ENCODE results near the gene GARIN5B.

GARIN5B gene

DNA sequence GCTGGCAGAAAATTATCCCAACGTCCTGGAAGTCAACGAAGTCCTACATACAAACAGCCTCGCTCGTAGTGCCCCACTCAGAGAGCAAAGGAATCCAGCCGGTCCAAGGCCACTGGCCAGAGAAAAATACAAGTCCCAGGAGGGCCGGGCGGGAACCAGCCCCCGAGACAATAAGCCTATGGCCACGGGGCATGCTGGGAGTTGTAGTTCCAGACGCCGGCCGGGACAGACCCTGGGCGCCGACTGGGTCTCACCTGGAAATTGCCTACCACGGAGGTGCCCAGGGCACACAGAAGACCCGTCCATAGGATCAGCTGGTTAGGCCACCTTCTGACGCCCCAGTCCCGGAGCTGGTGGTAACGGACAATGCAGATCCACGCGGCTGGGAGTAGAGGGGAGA is 43.3 kb downstream of the GARIN5B start:
- DNase-seq: no peak

DNA sequence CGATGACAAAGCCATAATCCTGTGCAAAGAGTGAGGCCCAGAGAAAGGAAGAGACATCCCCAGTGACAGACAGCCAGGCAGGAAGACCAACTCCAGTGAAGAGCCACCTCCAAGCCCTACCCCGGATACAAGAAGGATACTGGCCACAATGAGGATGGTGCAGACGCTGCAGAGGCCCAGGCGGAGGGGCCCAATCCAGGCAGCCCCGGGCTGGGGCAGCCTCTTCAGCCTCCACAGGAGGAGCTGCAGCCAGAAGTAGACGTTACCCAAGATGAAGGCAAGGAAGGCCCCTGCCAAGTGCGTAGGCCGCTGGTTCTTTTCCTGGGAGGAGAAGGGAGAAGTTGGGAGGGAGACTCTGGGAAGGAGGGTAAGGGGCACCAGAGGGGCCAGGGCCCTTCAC is 46.4 kb downstream of the GARIN5B start:
- DNase-seq: no peak

DNA sequence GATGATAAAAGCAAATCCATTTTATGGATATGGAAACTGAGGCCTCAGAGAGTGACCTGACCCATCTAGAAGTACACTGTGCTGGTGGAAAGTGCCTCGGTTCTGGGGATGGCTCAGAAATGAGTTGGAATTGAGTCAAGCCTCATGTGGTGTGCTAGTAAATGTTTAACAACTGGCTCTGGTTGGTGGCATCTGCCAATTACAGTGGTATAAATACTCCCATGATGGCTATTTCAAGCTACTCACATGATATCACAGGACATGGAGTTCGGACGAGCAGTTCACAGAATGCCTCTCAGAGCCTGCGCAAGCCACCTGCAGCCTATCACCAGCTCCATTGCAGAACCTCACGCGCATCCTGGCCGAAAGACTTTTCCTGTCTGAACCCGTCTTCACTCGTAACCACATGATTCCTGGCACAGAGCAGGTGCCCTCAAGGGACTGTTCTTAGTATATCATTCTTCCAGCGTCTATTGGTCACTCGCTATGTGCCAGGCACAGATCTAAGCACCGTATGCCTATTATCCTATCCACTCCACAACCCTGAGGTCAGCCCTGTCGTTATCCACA is 47.0 kb downstream of the GARIN5B start:
- no peak for DNase-seq

DNA sequence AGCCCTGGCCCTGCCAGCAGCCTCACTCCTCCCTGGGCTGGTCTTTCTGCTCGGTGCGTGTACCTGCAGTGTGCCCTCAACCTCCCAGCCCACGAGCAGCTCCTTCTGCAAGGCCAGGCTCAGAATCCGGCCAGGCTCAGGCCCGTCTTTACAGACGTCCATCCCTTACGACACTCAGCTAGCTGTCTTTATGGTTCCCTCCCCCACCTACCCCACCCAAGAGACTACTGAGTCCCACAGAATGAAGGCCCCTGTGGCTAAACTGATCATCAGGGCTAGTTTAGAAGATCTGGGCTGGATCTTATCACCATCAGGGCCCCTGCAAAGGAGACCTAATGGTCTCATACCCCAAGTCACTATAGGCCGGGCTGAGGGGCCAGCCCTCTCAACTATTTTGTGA is 48.7 kb downstream of the GARIN5B start:
- no peak for DNase-seq

DNA sequence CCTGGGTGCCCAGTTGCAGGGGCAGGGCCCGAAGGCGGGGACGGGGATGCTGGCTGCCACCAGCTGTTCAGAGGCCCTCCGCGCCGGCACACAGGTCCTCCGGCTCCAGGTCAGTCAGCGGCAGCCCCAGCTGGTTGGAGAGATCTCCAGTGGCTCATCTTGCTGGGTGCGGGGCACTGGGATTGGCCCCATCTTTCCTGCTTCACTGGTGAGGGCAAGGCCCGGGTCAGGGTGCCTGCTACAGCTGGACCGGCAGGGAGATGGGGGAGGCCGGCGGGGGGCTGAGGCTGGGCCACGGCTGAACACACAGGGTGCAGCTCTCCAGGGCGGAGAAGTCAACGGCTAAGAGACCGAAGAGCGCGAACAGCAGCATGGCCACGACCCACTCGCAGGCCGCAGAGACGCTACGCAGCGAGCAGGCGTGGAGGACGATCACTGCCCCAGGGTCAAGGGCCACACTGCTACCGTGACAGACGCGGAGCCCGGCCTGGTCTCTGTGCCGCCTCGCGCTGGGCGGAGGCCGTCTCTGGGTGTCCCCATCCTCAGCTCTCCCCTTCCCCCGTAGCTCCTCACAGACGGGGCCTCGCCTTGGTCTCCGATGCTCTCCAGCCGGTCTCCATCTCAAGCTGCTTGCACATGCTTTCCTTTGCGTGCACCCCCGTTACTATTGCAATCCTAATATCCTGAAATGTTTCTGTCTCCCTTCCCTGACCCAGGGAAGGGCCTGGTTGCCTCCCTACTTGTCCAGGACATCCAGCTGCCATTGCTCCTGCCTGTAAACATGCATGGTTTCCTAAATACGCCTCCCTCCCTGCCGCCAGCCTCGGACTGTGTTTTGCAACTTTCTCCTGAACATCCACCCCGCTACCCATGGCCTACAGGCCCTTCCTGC is 50.2 kb downstream of the GARIN5B start:
- no peak for DNase-seq

DNA sequence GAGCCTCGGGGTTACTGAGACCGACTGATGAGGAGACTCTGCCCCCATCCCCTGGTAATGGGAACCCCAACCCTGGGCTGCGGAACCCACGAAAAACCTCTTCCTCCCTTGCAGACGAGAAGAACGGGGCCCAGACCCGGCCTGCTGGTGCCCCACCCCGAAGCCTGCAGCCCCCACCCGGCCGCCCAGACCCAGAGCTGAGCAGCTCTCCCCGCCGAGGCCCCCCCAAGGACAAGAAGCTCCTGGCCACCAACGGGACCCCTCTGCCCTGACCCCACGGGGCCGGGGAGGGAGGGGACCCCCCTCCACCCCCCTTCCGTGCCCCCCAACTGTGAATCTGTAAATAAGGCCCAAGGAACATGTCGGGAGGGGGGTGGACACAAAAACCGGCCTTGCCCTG is 51.3 kb downstream of the GARIN5B start:
- DNase-seq: no peak

DNA sequence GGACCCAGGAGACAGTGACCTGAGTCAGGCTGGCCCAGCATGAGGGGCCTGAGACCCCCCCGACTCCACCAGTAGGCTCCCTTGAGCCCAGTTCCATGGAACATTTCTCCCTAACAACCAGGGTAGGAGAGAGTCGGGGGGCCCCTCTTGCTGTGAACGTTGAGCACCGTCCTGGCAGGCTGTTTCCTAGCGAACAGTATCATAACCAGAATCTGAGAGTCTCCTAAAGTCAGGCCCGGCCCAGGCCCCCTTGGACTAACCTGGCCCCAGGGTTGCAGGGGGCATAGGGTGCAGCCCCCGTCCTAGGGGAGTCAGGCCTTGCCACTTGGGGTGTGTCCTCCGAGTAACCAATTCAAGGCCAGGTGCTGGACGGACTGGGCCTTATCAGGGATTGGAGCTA is 51.7 kb downstream of the GARIN5B start:
- no peak for DNase-seq

DNA sequence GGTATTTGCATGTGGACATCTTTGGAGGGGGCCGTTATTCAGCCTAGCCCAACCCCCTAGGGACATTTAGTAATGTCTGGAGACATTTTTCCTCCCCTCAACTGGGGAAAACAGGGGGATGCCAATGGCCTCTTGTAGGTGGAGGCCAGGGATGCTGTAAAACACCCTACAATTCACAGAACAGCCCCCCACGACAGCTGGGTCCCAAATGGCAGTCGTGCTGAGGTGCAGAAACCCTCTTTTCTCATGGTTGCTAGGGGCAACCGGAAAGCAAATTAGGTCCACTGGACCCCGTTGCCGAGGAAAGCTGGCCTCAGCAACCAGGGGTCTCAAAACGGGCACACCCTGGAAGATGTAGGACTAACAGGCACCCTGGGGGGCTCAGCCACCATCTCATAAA is 52.6 kb downstream of the GARIN5B start:
- DNase-seq: no peak

DNA sequence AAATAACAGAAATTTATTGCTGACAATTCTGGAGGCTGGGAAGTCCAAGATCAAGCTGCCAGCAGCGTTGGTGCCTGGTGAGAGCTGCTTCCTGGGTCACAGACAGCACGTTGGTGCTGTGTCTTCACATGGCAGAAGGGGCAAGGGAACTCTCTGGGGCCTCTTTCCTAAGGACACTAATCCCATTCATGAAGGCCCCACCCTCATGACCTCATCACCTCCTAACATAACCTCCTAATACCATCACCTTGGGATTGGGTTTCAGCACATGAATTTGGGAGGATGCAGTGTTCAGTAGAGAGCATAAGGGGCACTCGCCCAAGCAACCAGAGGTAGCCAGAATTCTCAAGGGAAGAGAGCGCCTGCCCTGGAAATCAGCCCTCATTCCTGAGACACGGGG is 53.6 kb downstream of the GARIN5B start:
- DNase-seq: no peak

DNA sequence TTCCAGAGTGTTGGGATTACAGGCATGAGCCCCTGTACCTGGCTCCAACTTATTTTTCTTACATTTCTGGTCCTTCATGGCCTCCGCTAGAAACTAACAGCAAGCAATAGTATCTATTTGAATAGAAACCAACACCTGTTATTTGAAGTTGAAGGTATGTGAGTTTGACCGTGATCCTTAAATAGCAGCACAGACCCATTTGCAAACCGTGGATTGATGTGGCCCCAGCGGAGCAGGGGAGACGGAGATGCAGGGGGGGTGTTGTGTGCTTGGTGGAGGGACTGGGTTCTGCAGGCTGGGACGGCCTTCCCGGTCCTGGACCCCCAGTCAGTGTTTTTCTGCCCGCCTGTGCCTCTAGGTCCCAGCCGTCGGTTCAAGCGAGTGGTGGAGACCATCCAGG is 54.8 kb downstream of the GARIN5B start:
- no peak for DNase-seq

DNA sequence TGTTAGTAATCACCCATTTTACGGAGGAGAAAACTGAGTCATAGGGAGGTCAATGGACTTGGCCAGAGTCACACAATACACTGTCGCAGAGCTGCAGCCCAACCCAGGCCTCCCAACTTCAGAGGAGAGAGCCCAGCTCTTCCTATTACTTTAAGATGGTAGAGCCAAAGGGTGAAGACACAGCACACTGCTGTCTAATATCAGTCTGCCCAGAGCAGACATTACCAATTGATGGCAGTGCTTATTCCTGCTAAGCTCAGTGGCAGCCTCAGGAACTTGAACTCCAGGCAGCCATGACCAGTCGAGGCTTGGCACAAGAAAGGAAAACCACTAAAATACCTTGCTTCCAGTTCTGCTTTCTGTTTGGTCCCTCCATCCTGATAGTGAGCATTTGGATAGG is 56.3 kb downstream of the GARIN5B start:
- no peak for DNase-seq

DNA sequence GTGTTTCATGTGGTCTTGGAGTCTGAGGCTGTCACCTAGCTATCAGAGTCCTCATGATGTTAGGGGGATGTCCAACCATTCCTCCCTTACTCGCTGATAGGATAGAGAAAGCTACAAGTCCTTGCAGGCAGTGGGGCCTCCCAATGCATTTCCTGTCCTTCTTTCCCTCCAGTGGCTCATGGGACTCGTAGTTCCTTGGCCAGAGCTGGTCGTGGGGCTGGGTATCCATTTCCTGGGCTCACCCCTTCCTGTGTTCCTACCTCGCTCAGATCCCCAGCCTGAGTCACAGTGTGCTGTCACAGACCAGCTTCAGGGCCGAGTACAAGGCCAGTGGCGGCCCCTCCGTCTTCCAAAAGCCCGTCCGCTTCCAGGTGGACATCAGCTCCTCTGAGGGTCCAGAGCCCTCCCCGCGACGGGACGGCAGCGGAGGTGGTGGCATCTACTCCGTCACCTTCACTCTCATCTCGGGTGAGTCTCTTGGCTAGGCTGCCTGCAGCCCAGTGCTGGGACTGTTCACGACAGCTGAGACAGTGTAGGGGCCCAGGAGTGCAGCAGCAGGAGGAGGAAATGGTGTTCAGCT is 57.0 kb downstream of the GARIN5B start:
- no peak for DNase-seq

DNA sequence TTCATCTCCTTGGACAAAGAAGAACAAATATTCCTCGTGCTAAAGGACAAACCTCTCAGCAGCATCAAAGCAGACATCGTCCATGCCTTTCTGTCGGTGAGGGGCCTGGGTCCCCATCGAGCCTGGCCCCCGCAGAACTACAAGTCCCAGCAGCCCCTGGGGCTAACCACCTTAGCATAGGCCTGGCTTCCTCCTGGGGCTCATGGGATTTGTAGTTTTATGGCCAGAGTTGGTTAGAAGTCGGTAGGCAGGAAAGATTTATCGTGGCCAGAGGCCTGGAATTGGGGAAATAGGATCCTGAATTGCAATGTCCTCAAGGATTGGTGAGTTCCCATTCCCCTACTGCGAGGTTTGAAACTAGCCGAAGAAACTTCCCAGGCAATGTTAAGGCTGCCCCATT is 57.6 kb downstream of the GARIN5B start:
- DNase-seq: no peak

DNA sequence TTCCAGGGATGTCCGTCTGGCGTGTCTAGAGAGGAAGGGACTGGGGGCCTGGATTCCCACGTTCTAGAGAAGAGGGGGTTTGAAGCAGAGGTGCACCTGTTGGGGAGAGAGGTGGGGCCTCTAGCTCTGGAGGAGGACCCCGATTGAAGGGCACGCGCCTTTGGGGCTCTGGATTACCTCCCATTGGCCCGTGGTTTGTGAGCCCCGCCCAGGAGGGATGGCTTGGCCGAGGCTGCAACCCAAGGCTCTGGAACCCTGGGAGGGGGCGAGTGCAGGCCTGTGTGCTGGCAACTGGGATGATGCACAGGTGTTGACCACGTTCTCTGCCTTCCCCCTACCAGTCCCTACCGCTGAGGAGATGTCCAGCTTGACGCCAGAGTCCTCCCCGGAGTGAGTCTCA is 58.1 kb downstream of the GARIN5B start:
- DNase-seq: no peak
